ENCODE results near the gene HOXB9.

- TF ChIP-seq EZH2 (IDR thresholded peaks at IDR 0.05; ENCODE audit: borderline replicate concordance), result no peak
- TF ChIP-seq, protein P1, sequence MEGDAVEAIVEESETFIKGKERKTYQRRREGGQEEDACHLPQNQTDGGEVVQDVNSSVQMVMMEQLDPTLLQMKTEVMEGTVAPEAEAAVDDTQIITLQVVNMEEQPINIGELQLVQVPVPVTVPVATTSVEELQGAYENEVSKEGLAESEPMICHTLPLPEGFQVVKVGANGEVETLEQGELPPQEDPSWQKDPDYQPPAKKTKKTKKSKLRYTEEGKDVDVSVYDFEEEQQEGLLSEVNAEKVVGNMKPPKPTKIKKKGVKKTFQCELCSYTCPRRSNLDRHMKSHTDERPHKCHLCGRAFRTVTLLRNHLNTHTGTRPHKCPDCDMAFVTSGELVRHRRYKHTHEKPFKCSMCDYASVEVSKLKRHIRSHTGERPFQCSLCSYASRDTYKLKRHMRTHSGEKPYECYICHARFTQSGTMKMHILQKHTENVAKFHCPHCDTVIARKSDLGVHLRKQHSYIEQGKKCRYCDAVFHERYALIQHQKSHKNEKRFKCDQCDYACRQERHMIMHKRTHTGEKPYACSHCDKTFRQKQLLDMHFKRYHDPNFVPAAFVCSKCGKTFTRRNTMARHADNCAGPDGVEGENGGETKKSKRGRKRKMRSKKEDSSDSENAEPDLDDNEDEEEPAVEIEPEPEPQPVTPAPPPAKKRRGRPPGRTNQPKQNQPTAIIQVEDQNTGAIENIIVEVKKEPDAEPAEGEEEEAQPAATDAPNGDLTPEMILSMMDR (IDR thresholded peaks at IDR 0.05; ENCODE audit: poor library complexity), result no peak
Measured at GRCh38 chr17:48609759-48610281, 16.3 kb downstream of the HOXB9 start.

Data from hepatocyte (in vitro differentiated cells).